ENCODE measurements around the gene CHRDL1. TPM values are rescaled to one million over a fixed set of nuclear protein-coding genes. Genes with fewer than 3 reads are reported as not detected.
A peak's percentile ranks its signal among the peaks of the same experiment; 100 is the strongest.

CHRDL1 gene
- polyA plus RNA-seq (2013, experiment 1 of 2) = 11.2 TPM
- polyA plus RNA-seq (2013, experiment 2 of 2) = 11.3 TPM

- peaks cover 0 to 12% of the 10 kb centered on the region in 2 donors for H3K4me1 ChIP-seq (ENCODE audit: control insufficient read depth in 2 of 2, insufficient read depth in 1 of 2, low read depth in 1 of 2, low read length in 2 of 2)
- no peak within 1 kb of the TSS for H3K14ac ChIP-seq (ENCODE audit: low read length)
- peaks cover 0 to 65% (median 0%) of the 10 kb centered on the region in 3 experiments for H3K27me3 ChIP-seq (ENCODE audit: control insufficient read depth in 3 of 3, insufficient read depth in 3 of 3, low read depth in 1 of 3, low read length in 3 of 3)
- no peak within 1 kb of the TSS for H2BK15ac ChIP-seq (ENCODE audit: low read length)
- no peak within 1 kb of the TSS for H3K4ac ChIP-seq (ENCODE audit: low read length)
- no CpG with 5 or more reads among the region's 60 CpGs for WGBS, 2 donors (ENCODE audit: extremely low coverage in 2 of 2, insufficient read length in 2 of 2, insufficient replicate concordance in 1 of 2)
- H3K9me3 ChIP-seq (replicated peaks in 1 of 2; ENCODE audit: control insufficient read depth in 2 of 2, insufficient read depth in 1 of 2, low read depth in 1 of 2, low read length in 2 of 2) = no peaks in the 10 kb centered on the region
- no peak within 1 kb of the TSS for H3K27ac ChIP-seq (replicated peaks; ENCODE audit: low read length)
- H3K4me3 ChIP-seq (ENCODE audit: low read length in 2 of 2) = peak within 1 kb of the TSS; percentile 33 to 77
- no peak within 1 kb of the TSS for H2AK5ac ChIP-seq (ENCODE audit: low read depth, low read length)
- peak; percentile 18 for DNase-seq (ENCODE audit: low spot score)
- no peaks in the 10 kb centered on the region for H3K79me1 ChIP-seq (ENCODE audit: low read depth, low read length)
- peak within 1 kb of the TSS; percentile 79 for H2AFZ ChIP-seq (ENCODE audit: low read length)
- H4K91ac ChIP-seq (ENCODE audit: low read depth, low read length, poor library complexity) = no peak within 1 kb of the TSS
- H3K9ac ChIP-seq (ENCODE audit: low read depth, low read length, poor library complexity) = no peak within 1 kb of the TSS
- peak within 1 kb of the TSS; percentile 62 for H3K4me2 ChIP-seq (ENCODE audit: insufficient read depth, low read length, poor library complexity, severe bottlenecking)
- H3K36me3 ChIP-seq (replicated peaks in 1 of 2; ENCODE audit: control insufficient read depth in 2 of 2, insufficient read depth in 2 of 2, low read length in 2 of 2) = no peaks in the 10 kb centered on the region
- peak within 1 kb of the TSS; percentile 76 for H3K18ac ChIP-seq (ENCODE audit: low read length)
- peak within 1 kb of the TSS; percentile 10 for H2BK12ac ChIP-seq (ENCODE audit: low read length)
- no peak within 1 kb of the TSS for H2BK5ac ChIP-seq (ENCODE audit: low read length)
- no peak within 1 kb of the TSS for H3K23ac ChIP-seq (ENCODE audit: low read depth, low read length, poor library complexity)
- no peak within 1 kb of the TSS for H4K8ac ChIP-seq (ENCODE audit: low read depth, low read length)
- H2BK120ac ChIP-seq (ENCODE audit: low read depth, low read length) = no peak within 1 kb of the TSS
Observed at GRCh38 chrX:110795645-110796406, at the start of gene CHRDL1. TSS of gene CHRDL1 (minus strand) at chrX:110795817. CDS start at chrX:110792181, 3,636 bp downstream.

- Histone ChIP-seq H3K4me1 (ENCODE audit: control insufficient read depth in 2 of 2, insufficient read depth in 1 of 2, low read depth in 1 of 2, low read length in 2 of 2) (no peaks in the 10 kb centered on the region), H3K18ac (ENCODE audit: low read length) (no peak overlapping the region), H2AFZ (ENCODE audit: low read length) (no peak overlapping the region), H4K91ac (ENCODE audit: low read depth, low read length, poor library complexity) (no peak overlapping the region), H3K4ac (ENCODE audit: low read length) (no peak overlapping the region), H3K23ac (ENCODE audit: low read depth, low read length, poor library complexity) (no peak overlapping the region), H3K4me2 (ENCODE audit: insufficient read depth, low read length, poor library complexity, severe bottlenecking) (no peak overlapping the region), H2BK12ac (ENCODE audit: low read length) (no peak overlapping the region), H2BK15ac (ENCODE audit: low read length) (no peak overlapping the region), H3K79me1 (ENCODE audit: low read depth, low read length) (no peaks in the 10 kb centered on the region), H3K27ac (replicated peaks; ENCODE audit: low read length) (no peak overlapping the region), H2AK5ac (ENCODE audit: low read depth, low read length) (no peak overlapping the region), H3K14ac (ENCODE audit: low read length) (no peak overlapping the region), H3K27me3 (ENCODE audit: control insufficient read depth in 3 of 3, insufficient read depth in 3 of 3, low read depth in 1 of 3, low read length in 3 of 3) (no peaks in the 10 kb centered on the region), H3K36me3 (replicated peaks in 1 of 2; ENCODE audit: control insufficient read depth in 2 of 2, insufficient read depth in 2 of 2, low read length in 2 of 2) (no peaks in the 10 kb centered on the region), H2BK120ac (ENCODE audit: low read depth, low read length) (no peak overlapping the region), H2BK5ac (ENCODE audit: low read length) (no peak overlapping the region), H4K8ac (ENCODE audit: low read depth, low read length) (no peak overlapping the region), H3K4me3 (ENCODE audit: low read length in 2 of 2) (no peak overlapping the region), H3K9ac (ENCODE audit: low read depth, low read length, poor library complexity) (no peak overlapping the region), H3K9me3 (replicated peaks in 1 of 2; ENCODE audit: control insufficient read depth in 2 of 2, insufficient read depth in 1 of 2, low read depth in 1 of 2, low read length in 2 of 2) (no peaks in the 10 kb centered on the region)
- no CpG with 5 or more reads among the region's 1 CpG for WGBS, 2 donors (ENCODE audit: extremely low coverage in 2 of 2, insufficient read length in 2 of 2, insufficient replicate concordance in 1 of 2)
- DNase-seq (ENCODE audit: low spot score) = no peak
Observed at GRCh38 chrX:110836982-110837381, 41.4 kb upstream of the CHRDL1 start.

- no peak for DNase-seq (ENCODE audit: low spot score)
- no peak overlapping the region for H3K4ac ChIP-seq (ENCODE audit: low read length)
- no peak overlapping the region for H4K8ac ChIP-seq (ENCODE audit: low read depth, low read length)
- H3K4me3 ChIP-seq (ENCODE audit: low read length in 2 of 2) = no peak overlapping the region
- H2BK12ac ChIP-seq (ENCODE audit: low read length) = no peak overlapping the region
- H3K27ac ChIP-seq (replicated peaks; ENCODE audit: low read length) = no peak overlapping the region
- no peak overlapping the region for H2AK5ac ChIP-seq (ENCODE audit: low read depth, low read length)
- H3K23ac ChIP-seq (ENCODE audit: low read depth, low read length, poor library complexity) = no peak overlapping the region
- no peaks in the 10 kb centered on the region for H3K27me3 ChIP-seq (ENCODE audit: control insufficient read depth in 3 of 3, insufficient read depth in 3 of 3, low read depth in 1 of 3, low read length in 3 of 3)
- H3K14ac ChIP-seq (ENCODE audit: low read length) = no peak overlapping the region
- no peaks in the 10 kb centered on the region for H3K79me1 ChIP-seq (ENCODE audit: low read depth, low read length)
- no peaks in the 10 kb centered on the region for H3K4me1 ChIP-seq (ENCODE audit: control insufficient read depth in 2 of 2, insufficient read depth in 1 of 2, low read depth in 1 of 2, low read length in 2 of 2)
- no peak overlapping the region for H3K18ac ChIP-seq (ENCODE audit: low read length)
- no peak overlapping the region for H2AFZ ChIP-seq (ENCODE audit: low read length)
- no peak overlapping the region for H2BK5ac ChIP-seq (ENCODE audit: low read length)
- H3K4me2 ChIP-seq (ENCODE audit: insufficient read depth, low read length, poor library complexity, severe bottlenecking) = no peak overlapping the region
- no peak overlapping the region for H4K91ac ChIP-seq (ENCODE audit: low read depth, low read length, poor library complexity)
- H2BK15ac ChIP-seq (ENCODE audit: low read length) = no peak overlapping the region
- H3K9me3 ChIP-seq (replicated peaks in 1 of 2; ENCODE audit: control insufficient read depth in 2 of 2, insufficient read depth in 1 of 2, low read depth in 1 of 2, low read length in 2 of 2) = no peaks in the 10 kb centered on the region
- no peak overlapping the region for H3K9ac ChIP-seq (ENCODE audit: low read depth, low read length, poor library complexity)
- no peaks in the 10 kb centered on the region for H3K36me3 ChIP-seq (replicated peaks in 1 of 2; ENCODE audit: control insufficient read depth in 2 of 2, insufficient read depth in 2 of 2, low read length in 2 of 2)
- no peak overlapping the region for H2BK120ac ChIP-seq (ENCODE audit: low read depth, low read length)
Observed at GRCh38 chrX:110836451-110836850, 40.8 kb upstream of the CHRDL1 start.

- Histone ChIP-seq H3K9ac (ENCODE audit: low read depth, low read length, poor library complexity) (no peak overlapping the region), H3K23ac (ENCODE audit: low read depth, low read length, poor library complexity) (no peak overlapping the region), H3K4ac (ENCODE audit: low read length) (no peak overlapping the region), H3K18ac (ENCODE audit: low read length) (no peak overlapping the region), H3K4me2 (ENCODE audit: insufficient read depth, low read length, poor library complexity, severe bottlenecking) (no peak overlapping the region), H2AFZ (ENCODE audit: low read length) (no peak overlapping the region), H2BK12ac (ENCODE audit: low read length) (no peak overlapping the region), H3K27me3 (ENCODE audit: control insufficient read depth in 3 of 3, insufficient read depth in 3 of 3, low read depth in 1 of 3, low read length in 3 of 3) (no peaks in the 10 kb centered on the region), H2BK120ac (ENCODE audit: low read depth, low read length) (no peak overlapping the region), H3K79me1 (ENCODE audit: low read depth, low read length) (no peaks in the 10 kb centered on the region), H3K27ac (replicated peaks; ENCODE audit: low read length) (no peak overlapping the region), H3K36me3 (replicated peaks in 1 of 2; ENCODE audit: control insufficient read depth in 2 of 2, insufficient read depth in 2 of 2, low read length in 2 of 2) (no peaks in the 10 kb centered on the region), H2BK5ac (ENCODE audit: low read length) (no peak overlapping the region), H3K9me3 (replicated peaks in 1 of 2; ENCODE audit: control insufficient read depth in 2 of 2, insufficient read depth in 1 of 2, low read depth in 1 of 2, low read length in 2 of 2) (no peaks in the 10 kb centered on the region), H3K14ac (ENCODE audit: low read length) (no peak overlapping the region), H3K4me1 (ENCODE audit: control insufficient read depth in 2 of 2, insufficient read depth in 1 of 2, low read depth in 1 of 2, low read length in 2 of 2) (no peaks in the 10 kb centered on the region), H4K91ac (ENCODE audit: low read depth, low read length, poor library complexity) (no peak overlapping the region), H4K8ac (ENCODE audit: low read depth, low read length) (no peak overlapping the region), H2AK5ac (ENCODE audit: low read depth, low read length) (no peak overlapping the region), H2BK15ac (ENCODE audit: low read length) (no peak overlapping the region), H3K4me3 (ENCODE audit: low read length in 2 of 2) (no peak overlapping the region)
- WGBS, 2 donors (ENCODE audit: extremely low coverage in 2 of 2, insufficient read length in 2 of 2, insufficient replicate concordance in 1 of 2) = no CpG with 5 or more reads among the region's 1 CpG
- DNase-seq (ENCODE audit: low spot score) = no peak
Observed at GRCh38 chrX:110836001-110836400, 40.4 kb upstream of the CHRDL1 start.
